Measurements from ENCODE around the gene HSD3B7. TPM values are rescaled to one million over a fixed set of nuclear protein-coding genes. Genes with fewer than 3 reads are reported as not detected.

HSD3B7 gene
- total RNA-seq, 2 donors from 2014 or later: 16.4 to 26.8 TPM

- H3K9me3 ChIP-seq: no peaks in the 10 kb centered on the region
- H3K27ac ChIP-seq: no peak overlapping the region
- H3K4me3 ChIP-seq: no peak overlapping the region
- no peak for TF ChIP-seq CTCF (IDR thresholded peaks at IDR 0.05)
- ATAC-seq (ENCODE audit: insufficient number of reproducible peaks, low FRiP score, low read depth) (no peak), DNase-seq (ENCODE audit: low spot score) (no peak)
- peaks cover 6 to 10% of the 10 kb centered on the region in 2 donors for H3K4me1 ChIP-seq (ENCODE audit: control insufficient read depth in 1 of 2, low read depth in 2 of 2)
- H3K27me3 ChIP-seq (replicated peaks; ENCODE audit: insufficient read depth): no peaks in the 10 kb centered on the region
- H3K36me3 ChIP-seq: no peaks in the 10 kb centered on the region
These were observed 44.3 kb downstream of the HSD3B7 start for GRCh38 chr16:31029272-31029671.

- H3K9me3 ChIP-seq: no peaks in the 10 kb centered on the region
- H3K27ac ChIP-seq: no peak overlapping the region
- no peaks in the 10 kb centered on the region for H3K27me3 ChIP-seq (replicated peaks; ENCODE audit: insufficient read depth)
- no peak overlapping the region for H3K4me3 ChIP-seq
- H3K36me3 ChIP-seq: no peaks in the 10 kb centered on the region
- peaks cover 11 to 22% of the 10 kb centered on the region in 2 donors for H3K4me1 ChIP-seq (ENCODE audit: control insufficient read depth in 1 of 2, low read depth in 2 of 2)
- no peak for TF ChIP-seq CTCF (IDR thresholded peaks at IDR 0.05)
- DNase-seq (ENCODE audit: low spot score): no peak
- ATAC-seq (ENCODE audit: insufficient number of reproducible peaks, low FRiP score, low read depth): no peak
These were observed 46.3 kb downstream of the HSD3B7 start for GRCh38 chr16:31031276-31031675.

- ATAC-seq (ENCODE audit: insufficient number of reproducible peaks, low FRiP score, low read depth) (peak; percentile 86), DNase-seq (ENCODE audit: low spot score) (peak; percentile 92)
- no peak for TF ChIP-seq CTCF (IDR thresholded peaks at IDR 0.05)
- Histone ChIP-seq H3K27ac (peak within 1 kb of the TSS; percentile 98 to 99), H3K27me3 (replicated peaks; ENCODE audit: insufficient read depth) (no peaks in the 10 kb centered on the region), H3K36me3 (peaks cover 4% of the 10 kb centered on the region), H3K4me1 (ENCODE audit: control insufficient read depth in 1 of 2, low read depth in 2 of 2) (peaks cover 11 to 22% of the 10 kb centered on the region in 2 donors), H3K9me3 (no peaks in the 10 kb centered on the region), H3K4me3 (peak within 1 kb of the TSS; percentile 91)
These were observed 48.0 kb downstream of the HSD3B7 start, which contains the start of gene STX4 for GRCh38 chr16:31032736-31033708. STX4 (plus strand) TSS chr16:31033558; CDS start chr16:31033806, 248 bp downstream.

GRCh38 chr16:31033709-31034492 lies 48.9 kb downstream of the HSD3B7 start:
- DNase-seq (ENCODE audit: low spot score): peak; percentile 84
- ATAC-seq (ENCODE audit: insufficient number of reproducible peaks, low FRiP score, low read depth): peak; percentile 42
- Histone ChIP-seq H3K4me1 (ENCODE audit: control insufficient read depth in 1 of 2, low read depth in 2 of 2) (peaks cover 11 to 22% of the 10 kb centered on the region in 2 donors), H3K27me3 (replicated peaks; ENCODE audit: insufficient read depth) (no peaks in the 10 kb centered on the region), H3K27ac (peak overlapping the region; percentile 98 to 99), H3K36me3 (peaks cover 13% of the 10 kb centered on the region), H3K4me3 (peak overlapping the region; percentile 91), H3K9me3 (no peaks in the 10 kb centered on the region)
- no peak for TF ChIP-seq CTCF (IDR thresholded peaks at IDR 0.05)

- ATAC-seq (ENCODE audit: insufficient number of reproducible peaks, low FRiP score, low read depth): no peak
- no peak for TF ChIP-seq CTCF (IDR thresholded peaks at IDR 0.05)
- H3K36me3 ChIP-seq: peaks cover 31% of the 10 kb centered on the region
These were observed 51.7 kb downstream of the HSD3B7 start for GRCh38 chr16:31036691-31037090.

More at GRCh38 chr16:31036691-31037090, 51.7 kb downstream of the HSD3B7 start:
- Histone ChIP-seq H3K4me1 (ENCODE audit: control insufficient read depth in 1 of 2, low read depth in 2 of 2) (peaks cover 11 to 22% of the 10 kb centered on the region in 2 donors), H3K4me3 (no peak overlapping the region), H3K9me3 (no peaks in the 10 kb centered on the region), H3K27me3 (replicated peaks; ENCODE audit: insufficient read depth) (no peaks in the 10 kb centered on the region), H3K27ac (no peak overlapping the region)
- DNase-seq (ENCODE audit: low spot score): no peak

Data from thoracic aorta (tissue), 2 donors.